GM08714 (cell line): ENCODE results near the gene FAM161B.
"Not testable (repeated sequence)": the region's sequence is repeated elsewhere in the genome, so short reads cannot be mapped to it uniquely, and the experiment has no call there.

Experiments
- H3K4me3 ChIP-seq: fragments of 200-500 bp; sonication (Bioruptor generic); 2 replicates; pipeline ENCODE4 v1.5.1; 2014; ENCODE audit warnings: mild to moderate bottlenecking, low read length, inconsistent platforms
- ZNF274 ChIP-seq: IDR thresholded peaks from 2 replicates; pipeline ENCODE4 v1.6.1; 2012; ENCODE audit warnings: mild to moderate bottlenecking, low read depth, low read length

FAM161B gene, protein sequence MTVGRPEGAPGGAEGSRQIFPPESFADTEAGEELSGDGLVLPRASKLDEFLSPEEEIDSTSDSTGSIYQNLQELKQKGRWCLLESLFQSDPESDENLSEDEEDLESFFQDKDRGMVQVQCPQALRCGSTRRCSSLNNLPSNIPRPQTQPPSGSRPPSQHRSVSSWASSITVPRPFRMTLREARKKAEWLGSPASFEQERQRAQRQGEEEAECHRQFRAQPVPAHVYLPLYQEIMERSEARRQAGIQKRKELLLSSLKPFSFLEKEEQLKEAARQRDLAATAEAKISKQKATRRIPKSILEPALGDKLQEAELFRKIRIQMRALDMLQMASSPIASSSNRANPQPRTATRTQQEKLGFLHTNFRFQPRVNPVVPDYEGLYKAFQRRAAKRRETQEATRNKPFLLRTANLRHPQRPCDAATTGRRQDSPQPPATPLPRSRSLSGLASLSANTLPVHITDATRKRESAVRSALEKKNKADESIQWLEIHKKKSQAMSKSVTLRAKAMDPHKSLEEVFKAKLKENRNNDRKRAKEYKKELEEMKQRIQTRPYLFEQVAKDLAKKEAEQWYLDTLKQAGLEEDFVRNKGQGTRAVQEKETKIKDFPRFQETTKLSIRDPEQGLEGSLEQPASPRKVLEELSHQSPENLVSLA

DNA sequence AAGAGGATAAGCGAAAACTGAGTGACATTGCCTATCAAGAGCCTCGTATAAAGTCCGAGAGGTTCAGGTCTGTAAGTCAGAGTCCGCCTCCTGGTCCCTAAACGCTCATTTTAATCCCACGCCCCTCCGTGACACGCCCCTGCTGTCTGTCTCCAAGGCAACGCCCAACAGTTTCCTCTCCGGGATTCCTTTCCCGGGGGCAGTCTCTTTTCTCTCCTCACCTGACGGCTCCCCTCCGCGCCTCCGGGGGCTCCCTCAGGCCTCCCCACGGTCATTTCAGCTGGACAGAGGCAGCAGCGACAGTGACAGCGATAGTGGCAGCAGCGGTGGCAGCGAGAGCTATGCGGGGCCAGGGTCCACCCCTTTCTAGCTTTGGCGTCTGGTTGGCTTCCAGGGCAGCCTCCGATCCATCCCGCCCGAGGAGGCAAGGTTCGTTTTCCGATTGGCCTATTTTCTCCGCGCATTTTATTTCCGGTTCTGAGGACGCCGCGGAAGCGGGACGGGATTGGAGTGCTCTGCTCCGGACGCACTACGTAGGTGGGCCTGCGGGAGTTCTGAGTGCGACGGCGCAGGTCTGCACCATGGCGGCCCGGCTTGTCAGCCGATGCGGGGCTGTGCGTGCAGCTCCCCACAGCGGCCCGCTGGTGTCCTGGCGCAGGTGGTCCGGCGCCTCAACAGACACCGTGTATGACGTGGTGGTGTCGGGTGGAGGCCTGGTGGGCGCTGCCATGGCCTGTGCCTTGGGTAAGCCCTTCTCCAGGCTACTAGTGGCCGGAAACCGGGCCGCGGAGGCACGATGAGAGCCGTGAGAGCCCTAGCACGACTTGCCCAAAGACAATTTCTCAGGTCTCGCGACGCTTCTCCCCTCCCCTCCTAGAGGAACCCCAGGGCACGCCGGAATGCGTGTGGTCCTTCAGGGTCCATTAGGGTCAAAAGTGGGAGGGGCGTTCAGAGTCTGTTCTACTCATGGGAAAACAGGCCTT lies at the start of gene FAM161B, which contains the start of gene COQ6:
FAM161B (minus strand) TSS at position 343 of the 983 bp plus-strand sequence; CDS start at position 275, 68 bp downstream.
COQ6 (plus strand) TSS at position 551 of the 983 bp plus-strand sequence; CDS start at position 582, 31 bp downstream.
- peak within 1 kb of the TSS; percentile 72 for H3K4me3 ChIP-seq
- no peak for TF ChIP-seq ZNF274

DNA sequence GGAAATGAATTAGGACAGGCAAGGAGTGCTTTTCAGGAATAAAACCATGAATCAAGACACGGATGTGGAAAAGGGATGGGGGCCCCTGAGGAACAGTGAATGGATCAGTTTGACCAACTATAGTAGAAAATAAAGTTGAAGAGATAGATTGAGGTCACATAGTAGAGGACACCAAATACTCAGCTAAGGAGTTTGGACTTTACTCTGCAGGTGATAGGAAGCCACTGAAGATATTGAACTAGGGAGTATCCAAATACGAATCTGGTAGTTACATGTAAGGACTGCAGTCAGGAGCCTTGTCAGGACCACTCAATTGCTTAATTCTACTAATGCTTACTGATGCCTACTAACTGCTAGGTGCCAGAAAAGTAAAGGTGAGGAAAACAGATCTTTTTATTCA lies 48.8 kb upstream of the FAM161B start:
- no peak for TF ChIP-seq ZNF274
- no peak overlapping the region for H3K4me3 ChIP-seq

DNA sequence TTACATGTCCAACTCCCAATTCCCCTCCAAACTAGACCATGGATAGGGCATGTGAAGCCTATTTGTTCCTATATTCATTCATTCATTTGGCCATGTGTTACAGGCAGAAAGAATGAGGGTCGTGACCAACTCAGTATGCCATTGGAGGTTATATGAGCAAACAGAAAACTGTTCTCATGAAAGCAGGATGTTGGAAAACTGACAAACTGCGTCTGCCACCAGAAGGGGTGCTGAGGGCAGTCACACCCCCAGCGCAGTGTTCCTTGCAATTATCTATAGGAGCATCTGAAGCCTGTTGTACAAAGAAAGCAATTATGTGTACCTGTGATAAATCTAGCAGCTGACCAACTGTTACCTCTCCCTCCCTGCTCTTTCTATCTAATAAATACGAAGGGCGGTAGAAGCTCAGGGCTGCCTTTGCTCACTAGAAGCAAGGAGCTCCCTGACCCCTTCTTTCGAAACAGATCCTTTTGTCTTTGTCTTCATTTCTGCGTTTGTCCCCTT lies 48.1 kb upstream of the FAM161B start:
- no peak for TF ChIP-seq ZNF274
- H3K4me3 ChIP-seq = no peak overlapping the region

DNA sequence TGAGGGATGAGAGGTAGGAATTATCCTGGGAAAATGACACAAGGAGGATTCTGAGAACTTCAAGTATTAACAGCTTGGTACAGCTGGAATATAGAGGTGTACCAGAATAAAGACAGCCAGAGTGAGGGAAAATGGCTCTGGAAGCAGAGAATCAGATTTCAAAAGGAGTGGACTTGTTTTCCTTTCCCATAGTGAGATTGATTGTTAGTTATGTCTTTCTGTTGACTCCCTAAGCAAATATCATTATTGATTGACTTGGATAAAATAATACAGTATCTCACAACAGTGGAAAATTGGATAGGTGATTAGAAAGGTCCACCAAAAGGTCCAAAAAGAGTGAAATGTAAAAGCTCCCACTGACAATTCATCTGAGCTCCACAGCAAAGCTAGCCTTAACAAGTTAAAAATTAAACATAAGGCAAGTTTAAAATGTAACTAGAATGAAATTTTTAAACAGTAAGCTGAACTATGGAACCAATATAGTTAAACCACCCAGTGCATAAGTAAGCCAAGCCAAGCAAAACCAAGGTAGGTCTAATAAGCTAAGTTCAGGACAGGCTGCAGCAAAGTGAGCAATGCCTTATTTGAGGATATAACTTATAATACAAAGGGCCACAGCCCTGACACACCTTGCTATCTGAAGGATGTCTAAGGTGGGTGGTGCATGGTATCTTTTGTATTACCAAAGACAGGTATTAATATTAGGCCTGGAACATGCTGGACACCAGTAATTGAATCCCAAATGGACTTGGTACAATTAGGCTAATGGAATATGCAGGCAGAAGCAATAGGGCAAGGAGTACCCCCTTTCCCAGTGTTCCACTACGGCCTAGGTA lies 47.4 kb upstream of the FAM161B start:
- no peak for TF ChIP-seq ZNF274
- no peak overlapping the region for H3K4me3 ChIP-seq

DNA sequence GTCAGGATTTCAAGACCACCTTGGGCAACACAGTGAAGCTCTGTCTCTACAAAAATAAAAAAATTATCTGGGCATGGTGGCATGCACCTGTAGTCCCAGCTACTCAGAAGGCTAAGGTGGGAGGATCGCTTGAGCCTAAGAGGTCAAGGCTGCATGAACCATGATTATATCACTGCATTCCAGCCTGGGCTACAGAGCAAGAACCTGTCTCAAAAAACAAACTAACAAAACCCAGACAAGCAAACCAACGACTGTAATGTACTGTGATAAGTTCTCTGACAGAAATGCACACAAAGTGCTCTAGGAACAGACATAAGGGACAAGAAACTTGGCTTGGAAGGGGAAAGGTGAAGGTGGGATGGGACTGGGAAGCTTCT lies 46.8 kb upstream of the FAM161B start:
- TF ChIP-seq ZNF274 = no peak
- H3K4me3 ChIP-seq = no peak overlapping the region

DNA sequence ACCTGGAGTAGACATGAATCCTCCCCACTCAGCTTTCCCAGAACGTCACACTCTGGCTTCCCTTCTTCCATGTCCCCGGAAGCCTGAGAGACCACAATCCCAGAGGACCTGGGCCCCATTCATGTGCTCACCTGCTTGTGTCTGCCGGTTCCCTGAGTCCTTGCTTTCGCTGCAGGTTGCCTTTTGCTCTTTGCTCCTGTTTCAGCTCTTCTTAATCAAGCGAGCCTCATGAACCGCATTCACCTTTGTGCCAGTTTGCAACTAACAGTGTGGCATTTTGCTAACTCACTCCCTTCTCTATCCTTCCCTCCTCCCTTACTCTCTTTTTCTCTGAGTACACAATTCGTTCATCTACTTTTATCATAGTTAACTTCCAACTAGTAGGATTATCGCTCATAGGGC lies 46.1 kb upstream of the FAM161B start:
- H3K4me3 ChIP-seq = no peak overlapping the region
- no peak for TF ChIP-seq ZNF274

DNA sequence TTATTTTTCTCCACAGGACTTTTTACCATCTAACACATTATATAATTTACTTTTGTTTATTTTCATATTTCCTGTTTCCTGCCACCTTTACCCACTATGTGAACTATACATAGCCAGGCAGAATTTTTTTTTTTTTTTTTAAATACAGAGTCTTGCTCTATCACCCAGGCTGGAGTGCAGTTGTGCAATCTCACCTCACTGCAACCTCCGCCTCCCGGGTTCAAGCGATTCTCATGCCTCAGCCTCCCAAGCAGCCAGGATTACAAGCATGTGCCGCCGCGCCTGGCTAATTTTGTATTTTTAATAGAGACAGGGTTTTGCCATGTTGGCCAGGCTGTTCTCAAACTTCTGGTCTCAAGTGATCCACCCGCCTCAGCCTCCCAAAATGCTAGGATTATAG lies 45.0 kb upstream of the FAM161B start:
- not testable (repeated sequence) for H3K4me3 ChIP-seq

DNA sequence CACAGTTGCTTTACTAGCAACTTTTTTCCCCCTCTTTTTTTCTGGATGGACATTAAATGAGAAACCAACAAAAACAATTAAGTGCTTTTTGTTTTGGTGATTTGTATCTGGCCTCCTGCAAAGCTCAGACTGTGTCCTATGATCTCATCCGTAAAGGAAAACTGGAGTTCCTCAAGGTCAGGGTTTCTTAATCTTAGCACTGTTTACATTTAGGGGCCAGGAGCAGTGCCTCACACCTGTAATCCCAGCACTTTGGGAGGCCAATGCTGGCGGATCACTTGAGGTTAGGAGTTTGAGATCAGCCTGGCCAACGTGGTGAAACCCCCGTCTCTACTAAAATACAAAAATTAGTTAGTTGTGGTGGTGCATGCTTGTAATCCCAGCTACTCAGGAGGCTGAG lies 41.2 kb upstream of the FAM161B start:
- no peak for TF ChIP-seq ZNF274
- no peak overlapping the region for H3K4me3 ChIP-seq

DNA sequence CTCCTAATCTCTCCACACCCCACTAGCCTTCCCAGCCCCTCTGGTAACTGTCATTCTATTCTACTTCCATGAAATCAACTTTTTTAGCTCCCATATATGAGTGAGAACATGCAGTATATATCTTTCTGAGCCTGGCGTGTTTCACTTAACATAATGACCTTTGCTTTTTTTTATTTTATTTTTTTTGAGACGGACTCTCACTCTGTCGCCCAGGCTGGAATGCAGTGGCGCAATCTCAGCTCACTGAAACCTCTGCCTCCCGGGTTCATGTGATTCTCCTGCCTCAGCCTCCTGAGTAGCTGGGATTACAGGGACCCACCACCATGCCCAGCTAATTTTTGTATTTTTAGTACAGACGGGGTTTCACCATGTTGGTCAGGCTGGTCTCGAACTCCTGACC lies 38.8 kb upstream of the FAM161B start:
- not testable (repeated sequence) for H3K4me3 ChIP-seq

DNA sequence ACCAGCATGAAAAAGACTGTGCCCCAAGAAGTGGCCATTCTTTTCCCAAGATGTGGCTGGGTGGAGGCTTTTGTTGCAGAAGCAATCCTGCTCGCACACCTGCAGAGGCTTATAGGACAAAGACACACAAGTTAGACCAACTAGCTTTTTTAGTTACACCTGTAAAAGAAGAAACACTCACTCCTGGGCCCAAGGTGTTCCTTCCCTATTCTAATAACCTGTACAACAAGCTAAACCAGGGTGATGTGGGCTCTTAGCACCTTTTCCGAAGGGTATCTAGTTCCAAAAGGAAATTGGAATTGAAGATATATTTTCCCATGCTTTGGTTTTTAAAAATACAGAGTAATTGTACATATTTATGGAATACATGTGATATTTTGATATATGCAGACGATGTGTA lies 38.2 kb upstream of the FAM161B start:
- no peak overlapping the region for H3K4me3 ChIP-seq
- no peak for TF ChIP-seq ZNF274

DNA sequence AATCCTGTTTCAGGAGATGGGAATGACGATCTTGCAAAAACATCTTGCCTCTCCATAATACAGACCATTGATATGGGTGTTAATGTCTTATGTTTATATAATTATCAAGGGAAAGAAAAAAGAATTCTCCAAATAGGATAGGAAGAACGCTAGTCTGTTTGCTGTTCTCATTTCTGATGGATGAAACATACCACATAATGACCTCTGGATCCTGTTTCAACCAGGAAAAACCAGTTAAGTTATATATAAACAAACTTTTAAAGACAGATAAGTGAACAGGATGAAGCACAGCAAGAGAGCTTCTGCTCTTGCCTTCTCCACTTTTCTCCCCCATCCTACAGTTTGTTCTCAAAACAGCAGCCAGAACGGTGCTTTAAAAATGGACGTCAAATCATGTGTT lies 28.0 kb upstream of the FAM161B start:
- H3K4me3 ChIP-seq = no peak overlapping the region
- no peak for TF ChIP-seq ZNF274

DNA sequence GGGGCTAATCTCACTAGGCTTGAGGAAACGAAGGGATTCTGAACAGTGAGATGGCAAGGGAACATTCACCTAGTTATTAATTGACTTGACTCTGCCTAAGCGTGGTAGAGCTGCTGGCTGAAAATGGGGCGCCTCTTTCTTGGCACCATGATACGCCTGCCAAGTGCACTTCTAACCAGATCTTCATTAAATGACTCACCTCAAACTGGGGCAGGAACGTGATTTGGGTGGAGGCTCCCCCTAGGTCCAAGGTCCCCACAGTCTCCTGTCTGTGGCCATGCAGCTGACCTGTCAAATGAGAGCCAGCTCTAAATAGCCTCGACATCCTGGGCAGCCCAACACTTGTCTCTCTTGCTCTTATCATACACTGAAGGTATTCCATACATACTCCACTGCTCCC lies 26.2 kb upstream of the FAM161B start:
- no peak for TF ChIP-seq ZNF274
- H3K4me3 ChIP-seq = no peak overlapping the region

DNA sequence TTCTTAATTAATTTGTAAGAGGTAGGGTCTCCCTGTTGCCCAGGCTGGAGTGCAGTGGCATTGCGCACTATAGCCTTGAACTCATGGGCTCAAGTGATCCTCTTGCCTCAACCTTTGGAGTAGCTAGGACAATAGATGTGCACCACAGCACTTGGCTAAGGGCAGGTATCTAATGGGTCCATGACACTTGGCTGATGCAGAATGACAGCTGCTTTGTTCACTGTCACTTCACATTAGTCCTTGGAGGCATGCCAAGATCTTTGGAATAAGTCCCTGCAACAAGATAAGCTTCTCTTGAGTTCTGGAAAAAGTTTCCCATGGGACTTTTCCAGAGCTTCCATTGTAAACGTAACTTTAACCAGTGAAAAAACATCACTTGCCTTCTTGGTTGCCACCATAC lies 23.6 kb upstream of the FAM161B start:
- TF ChIP-seq ZNF274 = no peak
- no peak overlapping the region for H3K4me3 ChIP-seq

DNA sequence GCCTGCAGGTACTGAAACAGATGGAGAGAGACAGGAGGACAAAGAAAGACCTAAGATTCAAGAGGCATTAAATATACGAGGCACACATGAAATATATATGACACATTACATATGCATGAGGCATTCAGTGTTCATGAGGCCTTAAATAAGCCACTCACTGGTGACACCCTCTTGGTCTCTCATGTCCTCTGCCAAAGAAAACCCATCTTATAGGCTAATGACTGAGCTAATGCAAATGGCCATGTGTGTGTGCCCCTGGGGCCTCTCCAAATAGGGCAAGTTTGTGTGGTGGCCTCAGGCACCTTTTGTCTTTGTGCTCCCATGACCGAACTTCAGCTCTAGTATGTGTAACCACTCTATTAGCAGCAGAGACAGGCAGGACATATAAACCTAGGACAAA lies 19.0 kb upstream of the FAM161B start:
- no peak for TF ChIP-seq ZNF274

More for the DNA sequence above, 19.0 kb upstream of the FAM161B start:
- no peak overlapping the region for H3K4me3 ChIP-seq
